Measurements from ENCODE around the gene TRHDE.

Gene TRHDE

DNA sequence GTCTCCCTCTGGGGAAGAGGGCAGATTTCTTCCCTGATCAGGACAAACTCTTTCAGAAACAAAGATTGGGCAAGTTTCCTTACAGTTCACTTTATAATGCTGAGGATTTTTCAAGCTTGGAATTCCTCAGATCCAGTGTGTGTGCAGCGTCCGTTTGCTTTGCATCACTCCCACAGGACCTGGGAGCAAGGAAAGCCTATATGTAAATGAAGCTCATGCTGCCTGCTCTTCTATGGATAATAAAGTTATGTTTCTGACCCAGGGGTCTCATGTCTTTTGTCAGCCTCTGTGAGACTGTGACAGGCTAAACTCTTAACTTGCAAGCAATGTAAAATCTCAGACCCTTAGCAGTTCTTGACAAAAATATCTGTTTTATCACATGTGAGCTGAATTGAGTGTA lies 41.6 kb downstream of the TRHDE start:
- TF ChIP-seq ZNF274 (IDR thresholded peaks at IDR 0.05; ENCODE audit: low read depth, low read length): no peak
- H3K4me3 ChIP-seq (ENCODE audit: low read length): no peak overlapping the region

DNA sequence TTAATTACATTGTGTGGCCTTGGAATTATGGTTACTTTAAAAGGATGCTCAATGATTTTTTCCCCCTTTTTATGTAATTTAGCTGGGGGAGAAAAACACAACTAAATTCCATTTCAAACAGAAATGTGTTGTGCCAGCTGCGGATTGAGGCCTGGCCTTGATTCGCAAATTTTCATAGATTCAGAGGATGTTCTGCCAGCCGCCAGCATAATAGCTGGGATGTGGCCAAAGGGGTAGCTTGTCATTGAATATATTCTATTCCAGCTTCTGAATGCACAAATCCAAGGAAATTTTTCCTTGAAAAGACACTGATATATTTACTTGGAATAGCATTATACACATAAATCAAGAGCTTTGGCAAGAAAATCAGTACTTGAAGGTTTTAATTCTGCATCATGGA lies 43.7 kb downstream of the TRHDE start:
- H3K4me3 ChIP-seq (ENCODE audit: low read length): no peak overlapping the region
- no peak for TF ChIP-seq ZNF274 (IDR thresholded peaks at IDR 0.05; ENCODE audit: low read depth, low read length)

DNA sequence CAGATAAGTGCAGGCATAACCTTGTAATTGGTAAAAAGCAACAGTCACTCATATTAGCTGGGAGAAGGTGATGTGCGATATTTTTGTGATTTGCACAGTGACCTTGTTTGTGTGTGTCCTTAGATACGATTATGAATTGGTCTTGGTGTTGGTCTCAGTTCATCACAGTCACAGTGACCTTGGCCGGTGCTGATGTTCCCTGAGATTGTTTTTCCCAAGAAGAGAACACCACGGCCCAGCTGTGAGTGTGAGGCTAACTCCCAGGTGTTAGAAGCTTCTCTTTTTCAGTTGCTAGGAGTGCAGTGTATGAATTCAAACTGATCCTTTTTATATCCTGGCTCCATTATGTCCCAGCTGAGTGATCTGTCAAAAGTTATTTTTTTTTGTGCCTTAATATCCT lies 46.2 kb downstream of the TRHDE start:
- no peak for TF ChIP-seq ZNF274 (IDR thresholded peaks at IDR 0.05; ENCODE audit: low read depth, low read length)
- no peak overlapping the region for H3K4me3 ChIP-seq (ENCODE audit: low read length)

DNA sequence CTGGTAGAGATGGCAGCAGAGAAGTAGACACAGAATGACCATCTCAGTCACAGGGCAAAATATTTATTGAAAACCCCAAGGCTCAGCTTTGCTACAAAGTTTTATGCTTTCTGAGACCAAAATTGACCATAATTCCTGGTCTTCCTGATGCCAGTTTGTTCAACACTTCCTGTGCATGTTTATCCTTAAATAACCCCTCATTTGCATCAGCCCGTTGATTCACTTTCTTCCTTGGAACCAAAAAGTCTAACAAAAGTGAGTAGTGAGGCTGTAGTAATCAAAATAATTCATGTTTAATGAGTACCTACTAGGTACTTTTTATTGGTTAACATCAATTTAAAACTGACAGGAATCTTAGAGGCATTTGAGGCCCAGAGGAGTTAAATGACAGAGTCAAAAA lies 51.7 kb downstream of the TRHDE start:
- no peak for TF ChIP-seq ZNF274 (IDR thresholded peaks at IDR 0.05; ENCODE audit: low read depth, low read length)

DNA sequence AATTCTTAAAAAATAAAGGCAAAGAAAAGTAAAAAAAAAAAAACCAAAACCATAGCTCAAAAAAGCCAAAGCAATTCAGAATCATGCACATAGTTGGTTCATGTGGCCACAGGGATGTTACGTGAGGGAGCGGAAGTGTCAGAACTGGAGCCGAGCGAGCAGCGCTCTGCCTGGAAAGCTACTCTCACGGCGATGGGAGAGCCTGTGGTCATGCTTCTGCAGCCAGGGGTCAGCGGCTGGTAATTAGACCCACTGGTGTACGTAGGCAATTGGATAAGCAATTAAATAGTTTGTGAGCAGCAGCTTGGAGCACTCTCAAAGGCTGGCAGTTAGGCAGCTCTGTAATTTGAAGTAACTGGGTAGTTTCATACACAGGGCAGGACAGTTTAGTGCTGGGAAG lies 58.1 kb downstream of the TRHDE start:
- no peak overlapping the region for H3K4me3 ChIP-seq (ENCODE audit: low read length)
- TF ChIP-seq ZNF274 (IDR thresholded peaks at IDR 0.05; ENCODE audit: low read depth, low read length): no peak

More for the DNA sequence above, 51.7 kb downstream of the TRHDE start:
- no peak overlapping the region for H3K4me3 ChIP-seq (ENCODE audit: low read length)

DNA sequence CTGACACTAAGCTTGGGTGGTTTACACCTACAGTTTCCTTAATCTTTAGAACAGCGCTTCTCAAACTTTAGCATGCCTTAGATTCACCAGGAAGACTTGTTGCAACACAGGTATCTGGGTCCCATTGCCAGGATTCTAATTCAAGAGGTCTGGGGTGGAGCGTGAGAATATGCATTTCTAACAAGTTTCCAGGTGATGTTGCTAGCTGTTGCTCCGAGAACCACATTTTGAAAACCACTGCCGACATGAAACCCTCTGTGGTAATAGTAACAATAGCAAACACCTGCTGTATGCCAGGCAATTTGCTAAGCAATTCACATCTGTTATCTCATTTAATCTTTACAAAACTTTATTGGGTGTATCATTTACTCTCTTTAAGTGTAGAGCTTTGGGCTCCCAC lies 58.6 kb downstream of the TRHDE start:
- TF ChIP-seq ZNF274 (IDR thresholded peaks at IDR 0.05; ENCODE audit: low read depth, low read length): no peak
- no peak overlapping the region for H3K4me3 ChIP-seq (ENCODE audit: low read length)

GRCh38 chr12:72337382-72337781 lies 65.2 kb downstream of the TRHDE start:
- no peak overlapping the region for H3K4me3 ChIP-seq (ENCODE audit: low read length)
- no peak for TF ChIP-seq ZNF274 (IDR thresholded peaks at IDR 0.05; ENCODE audit: low read depth, low read length)

DNA sequence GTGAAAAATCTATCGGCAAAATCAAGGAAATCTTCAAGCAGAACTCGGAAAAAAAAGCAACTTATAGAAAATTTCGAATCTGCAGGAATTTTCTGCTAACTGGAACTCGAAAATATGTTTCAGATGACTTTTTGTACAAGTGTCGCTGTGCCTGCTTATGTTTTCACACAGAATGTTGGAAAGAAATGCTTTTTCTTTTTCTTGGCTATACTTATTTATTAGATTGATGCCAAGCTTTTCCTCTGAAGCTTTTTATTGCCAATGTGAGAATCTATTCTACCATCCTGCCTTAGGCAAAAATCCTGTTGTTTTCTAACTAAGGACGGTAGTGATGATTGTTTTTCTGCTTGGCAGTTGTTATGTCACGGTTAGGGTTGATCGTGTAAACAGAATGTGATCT lies 65.8 kb downstream of the TRHDE start:
- no peak for TF ChIP-seq ZNF274 (IDR thresholded peaks at IDR 0.05; ENCODE audit: low read depth, low read length)
- H3K4me3 ChIP-seq (ENCODE audit: low read length): no peak overlapping the region

GRCh38 chr12:72338437-72338836 lies 66.3 kb downstream of the TRHDE start:
- H3K4me3 ChIP-seq (ENCODE audit: low read length): no peak overlapping the region
- no peak for TF ChIP-seq ZNF274 (IDR thresholded peaks at IDR 0.05; ENCODE audit: low read depth, low read length)

GRCh38 chr12:72346363-72346944 lies 74.3 kb downstream of the TRHDE start:
- TF ChIP-seq ZNF274 (IDR thresholded peaks at IDR 0.05; ENCODE audit: low read depth, low read length): no peak
- H3K4me3 ChIP-seq (ENCODE audit: low read length): no peak overlapping the region

DNA sequence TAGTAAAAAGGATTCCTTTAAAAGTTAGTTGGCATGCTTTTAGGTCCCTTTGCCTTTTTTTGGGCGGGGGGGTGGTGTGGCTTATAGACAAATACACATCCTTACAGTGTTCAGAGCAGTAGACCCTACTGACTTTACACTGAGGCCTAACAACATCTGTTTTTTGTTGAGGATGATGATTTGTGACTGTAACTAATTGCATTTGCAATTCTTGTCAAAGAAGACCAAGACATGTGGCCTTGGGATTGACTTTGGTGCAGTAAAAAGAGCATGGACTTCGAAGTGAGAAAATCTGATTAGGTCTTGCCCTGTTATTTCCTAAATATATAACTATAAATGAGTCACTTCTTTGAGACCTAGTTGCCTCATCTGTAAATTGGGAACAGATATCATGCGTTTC lies 77.3 kb downstream of the TRHDE start:
- TF ChIP-seq ZNF274 (IDR thresholded peaks at IDR 0.05; ENCODE audit: low read depth, low read length): no peak
- H3K4me3 ChIP-seq (ENCODE audit: low read length): no peak overlapping the region

GRCh38 chr12:72359416-72359815 lies 87.2 kb downstream of the TRHDE start:
- no peak for TF ChIP-seq ZNF274 (IDR thresholded peaks at IDR 0.05; ENCODE audit: low read depth, low read length)
- no peak overlapping the region for H3K4me3 ChIP-seq (ENCODE audit: low read length)

- no peak overlapping the region for H3K4me3 ChIP-seq (ENCODE audit: low read length)
- no peak for TF ChIP-seq ZNF274 (IDR thresholded peaks at IDR 0.05; ENCODE audit: low read depth, low read length)
These were observed 93.0 kb downstream of the TRHDE start for GRCh38 chr12:72365151-72365550.

- H3K4me3 ChIP-seq (ENCODE audit: low read length): no peak overlapping the region
- TF ChIP-seq ZNF274 (IDR thresholded peaks at IDR 0.05; ENCODE audit: low read depth, low read length): no peak
These were observed 94.1 kb downstream of the TRHDE start for GRCh38 chr12:72366255-72366654.

GRCh38 chr12:72368298-72368697 lies 96.1 kb downstream of the TRHDE start:
- H3K4me3 ChIP-seq (ENCODE audit: low read length): no peak overlapping the region
- no peak for TF ChIP-seq ZNF274 (IDR thresholded peaks at IDR 0.05; ENCODE audit: low read depth, low read length)

DNA sequence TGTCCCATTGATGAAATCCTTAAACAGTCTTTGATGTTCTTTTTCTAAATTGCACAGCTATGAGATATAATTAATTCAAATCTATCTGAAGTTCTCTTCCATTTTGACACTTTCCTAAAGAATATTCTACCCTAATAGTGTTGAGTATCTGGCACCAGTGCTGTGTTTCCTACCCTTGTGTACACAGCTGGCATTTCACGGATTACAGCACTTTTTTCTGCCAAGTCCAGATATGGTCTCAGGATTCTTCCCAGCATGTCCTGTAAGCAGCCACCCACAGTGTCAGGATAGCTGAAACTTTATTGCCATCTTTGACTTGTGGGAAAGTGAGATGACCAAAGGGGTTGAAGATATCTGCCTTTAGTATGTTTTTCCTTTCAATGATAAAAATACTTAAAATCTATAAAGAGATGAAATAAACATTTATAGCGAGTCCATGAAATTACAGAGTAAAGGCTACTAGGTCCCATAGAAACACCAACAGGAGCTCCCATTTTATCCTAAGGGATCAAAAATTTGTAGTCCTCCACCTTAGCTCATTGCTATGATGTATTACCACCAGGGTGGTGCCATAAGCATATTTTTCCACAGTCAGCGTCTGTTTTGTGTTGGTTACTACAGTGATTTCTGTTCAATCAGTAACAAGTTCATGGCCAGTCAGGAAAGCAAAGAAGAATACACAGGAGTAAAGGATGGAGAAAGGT lies 96.7 kb downstream of the TRHDE start:
- no peak overlapping the region for H3K4me3 ChIP-seq (ENCODE audit: low read length)
- no peak for TF ChIP-seq ZNF274 (IDR thresholded peaks at IDR 0.05; ENCODE audit: low read depth, low read length)
